GM18526 (cell line): ENCODE measurements around the gene TMEM134.

Experiments used
- POLR2A ChIP-seq: IDR thresholded peaks from 3 replicates; pipeline ENCODE4 v1.6.1; 2011; ENCODE audit not compliant: insufficient read length; ENCODE audit errors: extremely low read depth

TMEM134 gene

GRCh38 chr11:67492801-67493547 is 23.9 kb upstream of the TMEM134 start:
- TF ChIP-seq POLR2A: no peak

- no peak for TF ChIP-seq POLR2A
These were observed 23.1 kb upstream of the TMEM134 start for GRCh38 chr11:67492069-67492727.

- no peak for TF ChIP-seq POLR2A
These were observed 22.4 kb upstream of the TMEM134 start for GRCh38 chr11:67491276-67492068.

- no peak for TF ChIP-seq POLR2A
These were observed 21.6 kb upstream of the TMEM134 start for GRCh38 chr11:67490727-67491065.

GRCh38 chr11:67489885-67490726 is 21.1 kb upstream of the TMEM134 start:
- TF ChIP-seq POLR2A: no peak

- no peak for TF ChIP-seq POLR2A
These were observed 20.3 kb upstream of the TMEM134 start for GRCh38 chr11:67489203-67489884.

- TF ChIP-seq POLR2A: no peak
These were observed 17.6 kb upstream of the TMEM134 start for GRCh38 chr11:67486481-67487195.

- TF ChIP-seq POLR2A: peak; percentile 84
These were observed 16.9 kb upstream of the TMEM134 start for GRCh38 chr11:67485873-67486361.

- TF ChIP-seq POLR2A: peak; percentile 42
These were observed 15.8 kb upstream of the TMEM134 start for GRCh38 chr11:67484847-67485311.

- no peak for TF ChIP-seq POLR2A
These were observed 15.0 kb upstream of the TMEM134 start for GRCh38 chr11:67483831-67484665.

GRCh38 chr11:67482827-67483798 is 14.1 kb upstream of the TMEM134 start, which contains the start of gene AIP:
AIP (plus strand) TSS chr11:67483026; CDS start chr11:67483159, 133 bp downstream.
- TF ChIP-seq POLR2A: peak; percentile 81
